NCI-H2029 (cell line): Measurements from ENCODE around the gene FHIP1A.

Experiments
- DNase-seq: peaks from one replicate; lab custom pipeline; 2025; lab: John Stamatoyannopoulos, UW

The FHIP1A gene

GRCh38 chr4:151418385-151418784 is 9.4 kb downstream of the FHIP1A start:
- DNase-seq, result no peak

GRCh38 chr4:151418856-151419255 is 9.9 kb downstream of the FHIP1A start:
- DNase-seq, result no peak

- no peak for DNase-seq
Measured at GRCh38 chr4:151420250-151420807, 11.4 kb downstream of the FHIP1A start.

- DNase-seq, result no peak
Measured at GRCh38 chr4:151422854-151423253, 13.9 kb downstream of the FHIP1A start.

- DNase-seq, result no peak
Measured at GRCh38 chr4:151426513-151426912, 17.5 kb downstream of the FHIP1A start.

- DNase-seq, result no peak
Measured at GRCh38 chr4:151427266-151427665, 18.3 kb downstream of the FHIP1A start.

- no peak for DNase-seq
Measured at GRCh38 chr4:151428346-151428745, 19.4 kb downstream of the FHIP1A start.

GRCh38 chr4:151429957-151430570 is 21.1 kb downstream of the FHIP1A start:
- DNase-seq, result no peak

GRCh38 chr4:151430740-151431457 is 21.9 kb downstream of the FHIP1A start:
- DNase-seq, result no peak

- DNase-seq, result no peak
Measured at GRCh38 chr4:151431728-151432127, 22.8 kb downstream of the FHIP1A start.

- no peak for DNase-seq
Measured at GRCh38 chr4:151432654-151433053, 23.7 kb downstream of the FHIP1A start.

- DNase-seq, result no peak
Measured at GRCh38 chr4:151434183-151434860, 25.3 kb downstream of the FHIP1A start.

- no peak for DNase-seq
Measured at GRCh38 chr4:151436093-151436518, 27.1 kb downstream of the FHIP1A start.

GRCh38 chr4:151437505-151437904 is 28.5 kb downstream of the FHIP1A start:
- no peak for DNase-seq

- no peak for DNase-seq
Measured at GRCh38 chr4:151438154-151438553, 29.2 kb downstream of the FHIP1A start.

GRCh38 chr4:151439320-151439719 is 30.3 kb downstream of the FHIP1A start:
- DNase-seq, result no peak

- no peak for DNase-seq
Measured at GRCh38 chr4:151442002-151442401, 33.0 kb downstream of the FHIP1A start.

GRCh38 chr4:151443247-151443646 is 34.3 kb downstream of the FHIP1A start:
- DNase-seq, result no peak

GRCh38 chr4:151443752-151444151 is 34.8 kb downstream of the FHIP1A start:
- DNase-seq, result no peak

- no peak for DNase-seq
Measured at GRCh38 chr4:151446208-151446607, 37.2 kb downstream of the FHIP1A start.

GRCh38 chr4:151454513-151454912 is 45.5 kb downstream of the FHIP1A start:
- DNase-seq, result no peak

- DNase-seq, result no peak
Measured at GRCh38 chr4:151455212-151455611, 46.2 kb downstream of the FHIP1A start.

- DNase-seq, result no peak
Measured at GRCh38 chr4:151458148-151458547, 49.2 kb downstream of the FHIP1A start.
